ENCODE results near the gene SCUBE2.
A peak's percentile ranks its signal among the peaks of the same experiment; 100 is the strongest.

The SCUBE2 gene

DNA sequence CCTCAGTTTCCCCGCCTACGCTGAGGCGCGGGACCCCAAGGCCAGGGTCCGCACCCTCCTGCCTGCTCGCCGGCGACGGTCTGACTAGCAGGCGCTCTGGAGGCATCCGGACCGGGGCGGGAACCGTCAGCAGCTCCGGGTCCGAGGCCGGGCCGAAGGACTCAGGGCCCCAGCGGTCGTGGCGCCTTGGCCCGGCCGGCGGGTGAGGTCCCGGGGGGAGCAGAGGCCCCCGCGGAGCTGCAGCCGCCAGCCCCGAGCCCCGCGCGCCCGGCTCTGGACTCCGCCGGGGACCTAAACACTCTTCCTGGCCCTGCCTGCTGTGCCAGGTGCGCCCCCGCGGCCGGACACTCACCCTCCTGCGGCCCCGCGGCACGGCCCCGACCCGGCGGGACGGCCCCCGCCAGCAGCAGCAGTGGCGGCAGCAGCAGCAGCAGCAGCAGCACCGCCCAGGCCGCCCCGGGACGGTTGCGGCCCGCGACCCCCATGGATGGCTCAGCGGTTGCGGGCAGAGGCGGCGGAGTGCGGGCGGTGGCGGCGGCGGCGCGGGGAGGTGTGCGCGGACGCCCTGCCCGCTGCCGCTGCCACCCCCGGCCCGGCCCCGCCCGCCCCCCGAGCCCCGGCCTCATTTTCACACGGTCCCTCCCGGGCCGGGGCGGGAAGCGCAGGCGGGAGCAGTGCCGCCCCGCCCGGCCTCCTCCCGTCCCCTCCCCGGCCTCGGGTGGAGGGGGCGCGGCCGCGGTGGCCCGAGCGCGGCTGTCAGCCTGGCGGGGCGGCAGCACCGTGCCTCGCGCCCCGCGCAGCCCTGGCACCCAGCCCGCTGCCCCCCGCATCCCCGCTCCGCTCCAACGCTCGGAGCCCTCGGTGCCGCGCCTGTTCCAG lies at the start of gene SCUBE2:
Gene SCUBE2 (minus strand): TSS at position 556 of the 879 bp plus-strand sequence. CDS start 71 bp downstream, at position 485.
- Mint-ChIP-seq H3K9me3 (no peaks in the 10 kb centered on the region), H3K27me3 (peaks cover 61% of the 10 kb centered on the region), H3K36me3 (ENCODE audit: low read depth) (no peaks in the 10 kb centered on the region), H3K4me1 (ENCODE audit: low read depth) (peaks cover 4% of the 10 kb centered on the region), H3K27ac (no peak within 1 kb of the TSS), H3K4me3 (peak within 1 kb of the TSS; percentile 27)

DNA sequence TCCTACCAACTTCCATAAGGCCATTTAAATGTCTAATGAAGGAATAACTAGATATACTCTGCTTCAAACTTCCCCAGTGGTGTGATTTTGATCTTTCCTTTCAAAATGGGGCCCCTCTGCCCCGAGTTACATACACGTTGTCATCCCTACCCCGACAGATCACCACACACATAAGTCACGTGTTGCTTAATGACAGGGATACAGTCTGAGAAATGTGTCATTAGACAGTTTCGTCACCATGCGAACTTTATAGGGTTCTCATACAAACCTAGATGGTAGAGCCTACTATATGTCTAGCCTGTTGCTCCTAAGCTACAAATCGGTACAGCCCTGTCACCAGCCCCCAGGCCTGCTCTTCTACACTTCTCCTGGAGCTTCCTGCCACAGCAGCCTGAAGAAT lies 49.8 kb upstream of the SCUBE2 start:
- H3K4me1 Mint-ChIP-seq (ENCODE audit: low read depth): peaks cover 18% of the 10 kb centered on the region
- H3K36me3 Mint-ChIP-seq (ENCODE audit: low read depth): peaks cover 52% of the 10 kb centered on the region
- H3K27ac Mint-ChIP-seq: no peak overlapping the region
- H3K27me3 Mint-ChIP-seq: no peaks in the 10 kb centered on the region
- H3K9me3 Mint-ChIP-seq: no peaks in the 10 kb centered on the region
- H3K4me3 Mint-ChIP-seq: no peak overlapping the region

DNA sequence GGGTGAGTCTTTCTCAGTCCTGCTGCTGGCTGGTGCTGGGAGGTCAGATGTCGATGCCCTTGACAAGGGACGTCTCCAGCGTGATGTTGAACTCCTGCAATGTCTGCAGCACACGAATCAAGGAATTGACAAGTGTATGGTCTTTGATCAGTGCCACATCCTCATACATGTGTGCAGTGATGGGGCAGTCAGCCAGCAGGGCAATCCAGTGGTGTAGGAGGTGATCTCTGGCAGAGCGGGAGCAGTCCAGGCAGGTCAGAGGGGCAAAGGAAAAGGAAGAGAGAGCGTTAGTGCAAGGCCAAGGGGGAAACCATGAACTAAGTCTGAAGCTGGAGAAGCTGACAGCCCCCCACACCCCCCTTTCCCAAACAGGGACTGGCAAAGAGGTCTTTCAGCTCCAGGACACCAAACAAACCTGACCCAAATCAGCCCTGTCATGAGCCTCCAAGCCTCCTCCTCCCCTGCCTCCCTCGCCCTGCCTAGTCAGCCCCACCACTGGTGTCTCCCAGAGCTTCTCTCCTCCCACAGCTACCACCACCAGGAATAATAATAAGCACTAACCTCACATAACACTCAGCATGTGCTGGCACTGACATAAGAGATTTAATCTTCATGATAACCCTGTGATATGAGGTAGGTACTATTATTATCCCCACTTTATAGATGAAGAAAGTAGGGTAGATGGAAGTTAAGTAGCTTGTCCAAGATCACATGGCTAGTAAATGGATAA lies 48.4 kb upstream of the SCUBE2 start:
- Mint-ChIP-seq H3K27me3 (no peaks in the 10 kb centered on the region), H3K36me3 (ENCODE audit: low read depth) (peaks cover 46% of the 10 kb centered on the region), H3K27ac (no peak overlapping the region), H3K4me1 (ENCODE audit: low read depth) (peaks cover 18% of the 10 kb centered on the region), H3K4me3 (no peak overlapping the region), H3K9me3 (no peaks in the 10 kb centered on the region)

DNA sequence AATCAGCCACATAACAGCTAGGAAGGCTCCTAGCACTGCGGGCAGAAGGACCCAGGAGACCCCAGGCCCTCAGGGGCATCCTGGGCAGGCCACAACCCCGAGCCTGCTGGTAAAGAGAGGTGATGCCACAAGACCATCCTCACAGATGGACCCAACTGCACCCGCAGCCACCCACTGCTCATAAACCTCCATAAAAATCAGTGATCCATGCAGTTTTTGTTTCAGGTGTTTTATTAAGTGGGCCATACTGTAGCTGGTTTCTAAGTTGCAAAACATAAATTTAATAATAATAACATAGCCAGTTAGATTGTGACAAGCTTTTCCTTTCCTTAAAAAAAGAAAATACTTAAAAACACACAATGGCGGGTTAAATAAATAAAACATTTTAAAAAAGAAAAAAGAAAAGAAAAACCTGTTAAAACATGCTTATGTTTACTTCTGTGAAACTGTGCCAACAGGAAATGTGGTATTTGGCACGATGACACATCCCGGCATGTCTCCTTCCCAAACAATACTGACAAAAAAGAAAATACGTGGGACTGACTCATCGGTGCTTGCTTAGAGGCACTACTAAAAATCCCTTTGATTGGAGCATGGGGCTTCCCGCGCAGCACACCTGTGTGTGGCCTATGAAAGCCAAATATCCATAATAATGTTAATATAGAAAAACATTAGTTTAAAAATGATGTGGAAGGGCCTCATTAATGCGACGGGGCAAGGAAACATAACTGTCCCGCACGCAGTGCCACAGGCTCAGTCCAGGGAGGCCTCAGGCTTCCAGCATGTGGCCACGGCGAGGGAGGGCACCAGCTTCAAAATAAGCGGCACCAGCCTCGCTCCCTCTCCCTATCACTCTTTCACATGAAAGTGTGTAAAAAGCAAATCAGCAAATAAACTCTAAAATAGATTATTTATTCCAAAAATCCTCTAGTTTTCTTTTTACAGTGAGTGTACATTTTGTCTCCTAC lies 47.5 kb upstream of the SCUBE2 start:
- Mint-ChIP-seq H3K4me3 (no peak overlapping the region), H3K9me3 (no peaks in the 10 kb centered on the region), H3K36me3 (ENCODE audit: low read depth) (peaks cover 38% of the 10 kb centered on the region), H3K27ac (no peak overlapping the region), H3K4me1 (ENCODE audit: low read depth) (peaks cover 18% of the 10 kb centered on the region), H3K27me3 (no peaks in the 10 kb centered on the region)

DNA sequence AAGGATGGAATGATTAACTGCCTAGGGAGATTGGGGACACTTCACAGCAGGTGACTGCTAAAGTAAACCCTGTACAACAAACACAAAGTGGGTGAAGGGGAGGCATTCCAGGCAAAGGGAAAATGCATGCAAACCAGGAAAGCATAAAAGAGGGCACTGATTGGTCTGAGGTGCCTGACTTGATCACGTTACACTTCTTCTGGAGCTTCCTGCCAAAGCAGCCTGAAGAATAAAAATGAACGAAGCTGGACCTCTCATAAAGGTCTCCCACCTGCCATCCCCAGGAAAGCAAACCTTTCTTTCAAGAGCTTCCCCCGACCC lies 46.7 kb upstream of the SCUBE2 start:
- H3K27ac Mint-ChIP-seq: no peak overlapping the region
- no peaks in the 10 kb centered on the region for H3K27me3 Mint-ChIP-seq
- H3K4me1 Mint-ChIP-seq (ENCODE audit: low read depth): peaks cover 18% of the 10 kb centered on the region
- no peaks in the 10 kb centered on the region for H3K9me3 Mint-ChIP-seq
- no peak overlapping the region for H3K4me3 Mint-ChIP-seq
- peaks cover 32% of the 10 kb centered on the region for H3K36me3 Mint-ChIP-seq (ENCODE audit: low read depth)

DNA sequence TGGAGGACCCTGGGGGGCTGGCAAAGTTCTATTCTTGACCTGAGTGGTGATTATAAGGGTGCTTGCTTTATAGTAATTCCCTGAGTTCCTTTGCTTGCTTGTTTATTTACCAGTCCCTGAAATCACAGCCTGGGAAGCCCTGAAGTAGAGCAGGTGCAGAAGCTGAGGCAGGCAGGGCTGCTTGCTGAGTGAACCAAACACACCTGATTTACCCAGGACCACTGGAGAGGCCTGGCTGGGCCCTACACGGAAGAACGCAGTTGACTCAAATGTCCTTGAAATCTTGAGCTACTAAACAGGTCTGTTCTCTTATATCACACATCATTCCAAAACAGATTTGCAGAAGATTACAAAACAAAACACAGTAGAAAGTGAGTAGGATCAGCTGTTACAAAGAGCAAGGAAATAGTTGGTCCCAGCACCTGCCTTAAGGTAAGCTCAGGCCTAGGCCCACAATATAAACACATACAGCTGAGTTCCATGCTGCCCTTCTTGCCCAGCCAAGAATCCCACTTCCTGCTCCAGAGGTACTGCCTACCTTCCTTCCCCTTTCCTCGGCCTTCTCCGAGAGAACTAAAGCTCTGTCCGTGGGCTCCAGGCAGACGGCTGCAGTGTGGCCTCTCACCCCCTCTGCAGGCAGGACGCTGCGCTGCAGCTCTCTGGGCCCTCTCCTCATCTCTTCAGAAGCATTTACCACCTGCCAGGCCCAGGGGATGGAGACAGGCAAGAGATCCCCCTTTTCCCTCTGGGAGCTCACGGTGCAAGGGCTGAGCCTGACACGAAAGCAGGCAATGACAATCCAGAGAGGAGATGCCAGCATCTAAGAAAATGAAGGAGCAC lies 46.1 kb upstream of the SCUBE2 start:
- H3K4me1 Mint-ChIP-seq (ENCODE audit: low read depth): peaks cover 18% of the 10 kb centered on the region
- no peak overlapping the region for H3K4me3 Mint-ChIP-seq
- H3K36me3 Mint-ChIP-seq (ENCODE audit: low read depth): peaks cover 29% of the 10 kb centered on the region
- H3K27ac Mint-ChIP-seq: no peak overlapping the region
- no peaks in the 10 kb centered on the region for H3K9me3 Mint-ChIP-seq
- no peaks in the 10 kb centered on the region for H3K27me3 Mint-ChIP-seq

DNA sequence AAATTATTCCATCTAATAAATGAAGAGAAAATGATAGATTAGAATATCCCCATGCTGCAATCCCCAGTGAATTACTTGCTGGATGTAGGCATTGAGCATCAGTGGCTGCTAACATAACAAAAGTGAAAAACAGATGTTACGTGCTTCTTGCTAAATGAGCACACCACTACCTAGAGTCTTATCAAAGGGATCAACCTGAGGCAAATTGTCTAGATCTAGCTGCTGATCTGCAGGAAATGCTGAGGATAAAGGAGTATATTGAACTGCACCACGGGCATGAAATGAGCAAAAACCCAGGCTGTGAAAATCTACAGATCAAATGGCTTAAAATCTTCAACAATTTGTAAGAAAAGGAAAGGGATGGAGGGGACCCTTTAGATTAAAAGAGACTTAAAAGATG lies 45.3 kb upstream of the SCUBE2 start:
- Mint-ChIP-seq H3K4me3 (no peak overlapping the region), H3K27ac (no peak overlapping the region), H3K4me1 (ENCODE audit: low read depth) (peaks cover 18% of the 10 kb centered on the region), H3K27me3 (no peaks in the 10 kb centered on the region), H3K36me3 (ENCODE audit: low read depth) (peaks cover 23% of the 10 kb centered on the region), H3K9me3 (no peaks in the 10 kb centered on the region)

DNA sequence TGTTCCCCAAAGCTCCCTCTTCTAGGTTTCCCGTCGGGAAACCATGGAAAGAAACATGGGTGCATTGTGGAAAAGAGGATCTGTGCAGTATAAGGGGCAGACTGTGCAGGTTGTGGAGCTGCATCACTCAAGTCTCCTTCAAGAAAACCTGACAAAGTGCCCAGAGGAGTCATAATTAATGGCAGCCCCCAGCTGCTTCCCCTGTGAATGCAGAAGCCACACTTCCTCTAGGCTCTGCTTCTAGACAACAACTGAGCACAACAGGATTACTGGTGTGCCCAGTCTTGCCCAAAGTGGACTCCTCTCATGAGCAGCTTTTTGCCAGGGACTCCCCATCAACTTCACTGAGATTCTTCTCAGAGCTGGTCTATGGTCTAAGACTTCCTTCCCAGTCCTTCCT lies 42.6 kb upstream of the SCUBE2 start:
- Mint-ChIP-seq H3K36me3 (ENCODE audit: low read depth) (peaks cover 6% of the 10 kb centered on the region), H3K27ac (no peak overlapping the region), H3K27me3 (no peaks in the 10 kb centered on the region), H3K4me1 (ENCODE audit: low read depth) (peaks cover 14% of the 10 kb centered on the region), H3K4me3 (no peak overlapping the region), H3K9me3 (no peaks in the 10 kb centered on the region)

DNA sequence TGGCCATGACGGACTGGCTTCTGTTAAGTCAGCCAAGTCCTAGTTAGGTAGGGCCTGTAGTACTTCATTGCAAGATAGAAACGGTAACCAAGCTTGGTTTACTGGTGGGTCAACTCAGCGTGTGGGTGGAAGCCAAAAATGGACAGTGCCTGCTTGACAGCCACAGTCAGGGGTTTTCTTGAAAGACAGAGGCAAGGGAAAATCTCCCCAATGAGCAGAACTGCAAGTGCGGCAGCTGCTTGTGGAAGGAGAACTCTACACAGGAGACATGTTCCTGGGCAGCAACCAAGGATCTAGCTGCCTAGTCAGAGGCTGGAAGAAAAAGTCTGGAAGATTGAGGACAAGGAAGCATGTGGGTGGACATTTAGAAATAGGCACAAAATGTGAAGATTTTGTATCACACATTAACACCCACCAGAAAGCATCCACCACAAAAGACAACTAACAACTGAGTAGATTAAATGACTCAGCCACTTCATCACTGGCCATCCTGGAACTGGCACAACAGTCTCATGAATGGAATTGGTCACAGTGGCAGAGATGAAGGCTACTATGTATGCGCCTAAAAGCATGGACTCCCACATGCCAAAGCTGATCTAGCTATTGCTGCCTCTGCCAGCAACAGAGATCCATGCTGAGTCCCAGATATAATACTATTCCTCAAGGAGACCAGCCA lies 40.9 kb upstream of the SCUBE2 start:
- peaks cover 3% of the 10 kb centered on the region for H3K27me3 Mint-ChIP-seq
- no peaks in the 10 kb centered on the region for H3K36me3 Mint-ChIP-seq (ENCODE audit: low read depth)
- H3K27ac Mint-ChIP-seq: no peak overlapping the region
- H3K4me1 Mint-ChIP-seq (ENCODE audit: low read depth): peaks cover 5% of the 10 kb centered on the region
- no peak overlapping the region for H3K4me3 Mint-ChIP-seq
- H3K9me3 Mint-ChIP-seq: no peaks in the 10 kb centered on the region

DNA sequence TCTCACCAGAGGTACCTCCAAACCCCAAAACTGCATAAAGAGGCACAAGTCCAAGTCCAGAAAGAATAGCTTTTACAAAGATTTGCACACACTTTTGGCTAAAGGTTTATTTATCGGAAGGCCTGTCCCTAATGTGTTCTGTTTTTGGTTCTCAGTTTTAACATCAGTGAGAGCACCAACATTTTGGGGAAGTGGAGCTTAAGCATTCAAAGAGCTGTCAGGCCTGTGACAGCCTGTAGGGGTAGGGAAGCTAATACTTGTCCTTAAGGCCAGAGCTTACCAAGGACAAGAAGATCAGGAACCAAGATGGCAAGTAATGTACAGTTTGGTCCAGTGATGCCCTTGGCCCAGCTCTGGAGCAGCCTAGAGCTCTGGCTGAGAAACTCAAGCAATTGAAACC lies 38.9 kb upstream of the SCUBE2 start:
- no peaks in the 10 kb centered on the region for H3K36me3 Mint-ChIP-seq (ENCODE audit: low read depth)
- H3K27ac Mint-ChIP-seq: no peak overlapping the region
- H3K4me3 Mint-ChIP-seq: no peak overlapping the region

DNA sequence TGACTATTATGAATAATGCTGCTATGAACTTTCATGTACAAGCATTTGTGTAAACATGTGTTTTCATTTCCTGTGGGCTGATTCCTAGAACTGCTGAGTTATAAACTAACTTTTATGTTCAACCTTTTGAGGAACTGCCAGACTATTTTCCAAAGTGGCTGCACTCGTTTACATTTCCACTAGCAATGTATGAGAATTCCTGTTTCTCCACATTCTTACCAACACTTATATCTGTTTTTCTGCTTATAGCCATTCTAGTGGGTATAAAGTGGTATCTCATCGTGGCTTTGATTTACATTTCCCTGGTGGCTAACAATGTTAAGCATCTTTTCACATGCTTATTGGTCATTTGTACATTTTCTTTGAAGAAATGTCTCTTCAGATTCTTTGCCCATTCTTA lies 35.2 kb upstream of the SCUBE2 start:
- H3K4me1 Mint-ChIP-seq (ENCODE audit: low read depth): no peaks in the 10 kb centered on the region
- no peaks in the 10 kb centered on the region for H3K36me3 Mint-ChIP-seq (ENCODE audit: low read depth)
- peaks cover 4% of the 10 kb centered on the region for H3K27me3 Mint-ChIP-seq
- H3K9me3 Mint-ChIP-seq: no peaks in the 10 kb centered on the region
- H3K27ac Mint-ChIP-seq: no peak overlapping the region
- H3K4me3 Mint-ChIP-seq: no peak overlapping the region

More for the DNA sequence above, 38.9 kb upstream of the SCUBE2 start:
- Mint-ChIP-seq H3K9me3 (no peaks in the 10 kb centered on the region), H3K27me3 (peaks cover 4% of the 10 kb centered on the region), H3K4me1 (ENCODE audit: low read depth) (no peaks in the 10 kb centered on the region)

DNA sequence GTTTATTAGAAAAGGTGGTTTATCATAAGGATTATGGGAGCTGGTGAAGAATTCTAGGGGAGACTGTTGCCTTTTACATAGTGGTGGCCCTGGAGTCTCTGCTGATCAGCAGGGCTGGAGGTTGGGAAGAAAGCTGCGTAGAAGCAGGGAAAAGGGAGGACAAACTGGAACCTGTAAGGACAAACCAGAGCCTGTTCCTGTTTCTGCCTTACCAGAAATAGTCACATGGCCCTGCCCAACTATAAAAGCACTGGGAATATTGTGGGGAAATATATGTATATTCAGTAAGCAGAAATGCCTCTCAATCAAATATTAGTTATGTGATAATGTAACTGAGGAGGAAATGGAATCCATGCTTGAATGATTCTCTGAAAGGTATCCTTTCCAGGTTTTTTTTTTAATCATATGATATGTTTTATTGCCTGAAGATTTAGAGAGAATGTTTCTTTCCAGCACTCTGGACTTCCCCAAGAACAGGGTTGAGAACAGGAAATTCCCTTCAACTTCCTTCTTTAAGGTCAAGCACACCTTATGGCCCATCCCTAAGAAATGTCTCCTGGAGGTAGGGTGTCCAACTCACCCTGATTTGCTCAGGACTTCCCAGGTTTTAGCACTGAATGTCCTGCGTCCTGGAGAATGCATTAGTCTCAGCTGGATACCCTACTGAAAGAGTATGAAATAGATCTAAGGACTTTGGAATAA lies 33.9 kb upstream of the SCUBE2 start:
- Mint-ChIP-seq H3K4me3 (no peak overlapping the region), H3K4me1 (ENCODE audit: low read depth) (no peaks in the 10 kb centered on the region), H3K36me3 (ENCODE audit: low read depth) (no peaks in the 10 kb centered on the region), H3K9me3 (no peaks in the 10 kb centered on the region), H3K27me3 (peaks cover 4% of the 10 kb centered on the region), H3K27ac (no peak overlapping the region)

DNA sequence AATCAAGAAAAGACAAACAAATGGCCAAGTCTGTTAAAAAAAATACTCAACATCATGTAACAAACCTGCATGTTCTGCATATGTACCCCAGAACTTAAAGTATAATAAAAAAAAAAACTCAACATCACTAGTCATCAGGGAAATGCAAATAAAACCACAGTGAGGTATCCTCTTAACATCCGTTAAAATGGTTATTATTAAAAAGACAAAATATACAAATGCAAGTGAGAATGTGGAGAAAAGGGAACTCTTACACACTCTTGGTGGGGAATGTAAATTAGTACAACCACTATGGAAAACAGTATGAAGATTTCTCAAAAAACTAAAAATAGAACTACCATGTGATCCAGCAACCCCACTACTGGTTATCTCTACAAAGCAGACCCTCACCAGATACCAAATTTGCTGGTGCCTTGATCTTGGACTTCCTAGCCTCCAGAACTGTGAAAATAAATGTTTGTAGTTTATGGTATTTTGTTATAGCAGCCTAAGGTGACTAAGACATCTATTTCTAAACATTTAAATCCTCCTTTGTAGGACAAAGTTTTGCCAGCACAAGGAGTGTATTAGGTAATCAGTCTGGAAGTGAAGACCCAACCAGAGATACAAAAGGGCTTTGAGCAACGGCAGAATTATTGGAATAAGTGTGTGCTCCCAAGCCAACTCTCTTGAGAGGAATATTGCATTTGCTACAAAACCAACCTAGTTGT lies 32.4 kb upstream of the SCUBE2 start:
- Mint-ChIP-seq H3K4me1 (ENCODE audit: low read depth) (no peaks in the 10 kb centered on the region), H3K9me3 (no peaks in the 10 kb centered on the region), H3K27me3 (peaks cover 4% of the 10 kb centered on the region), H3K4me3 (no peak overlapping the region), H3K27ac (no peak overlapping the region), H3K36me3 (ENCODE audit: low read depth) (no peaks in the 10 kb centered on the region)

All from stimulated activated naive CD8-positive, alpha-beta T cell treated with anti-CD3 and anti-CD28 coated beads, Interleukin-15, Interleukin-2, amounts not matched to agents 100 ng/mL and 50 ng/mL, for 24 hours (primary cell).